Stimulated activated effector memory CD8-positive, alpha-beta T cell treated with anti-CD3 and anti-CD28 coated beads, Interleukin-12 subunit alpha, Interleukin-12 subunit beta, amount 100 ng/mL, for 72 hours (primary cell): ENCODE results near the gene MPZL3.

ENCODE experiments used
- ATAC-seq: fragments of 150-1000 bp; cut with Tn5 transposase; 2 replicates; pipeline ENCODE4 v1.10.0; 2021
- DNase-seq, 2 donors: peaks; one replicate each; pipeline ENCODE4 v3.0.0; 2021 to 2022; ENCODE audit warnings: low spot score in 2 of 2
- H3K27ac Mint-ChIP-seq: one replicate; pipeline ENCODE4 v1.8.0; 2022; ENCODE audit warnings: mild to moderate bottlenecking, mixed read lengths
- H3K36me3 Mint-ChIP-seq: one replicate; pipeline ENCODE4 v1.8.0; 2022; ENCODE audit warnings: mild to moderate bottlenecking, mixed read lengths
- H3K4me1 Mint-ChIP-seq: one replicate; pipeline ENCODE4 v1.8.0; 2022; ENCODE audit warnings: mixed read lengths
- H3K4me3 Mint-ChIP-seq: one replicate; pipeline ENCODE4 v1.8.0; 2022; ENCODE audit warnings: mild to moderate bottlenecking, mixed read lengths
- H3K9me3 Mint-ChIP-seq: one replicate; pipeline ENCODE4 v1.8.0; 2022; ENCODE audit warnings: mixed read lengths

Gene MPZL3

DNA sequence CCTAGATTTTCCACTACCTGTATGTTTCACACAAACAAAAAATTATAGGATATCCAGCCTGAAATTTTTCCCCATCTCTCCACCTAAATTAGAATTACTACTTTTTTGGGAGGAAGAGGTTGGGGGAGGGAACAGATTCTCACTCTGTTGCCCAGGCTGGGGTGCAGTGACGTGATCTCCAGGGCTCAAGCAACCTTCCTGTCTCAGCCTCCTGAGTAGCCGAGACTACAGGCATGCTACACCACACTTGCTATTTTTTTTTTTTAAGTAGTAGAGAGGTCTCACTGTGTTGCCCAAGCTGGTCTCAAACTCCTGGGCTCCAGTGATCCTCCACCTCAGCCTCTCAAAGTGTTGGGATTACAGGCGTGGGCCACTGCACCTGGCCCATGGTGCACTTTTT is 36.9 kb downstream of the MPZL3 start:
- DNase-seq (peak in 1 of 2 donors; percentile 52), ATAC-seq (peak; percentile 35)
- Mint-ChIP-seq H3K36me3 (peaks cover 6% of the 10 kb centered on the region), H3K9me3 (no peaks in the 10 kb centered on the region), H3K4me1 (peaks cover 95% of the 10 kb centered on the region), H3K27ac (no peak overlapping the region), H3K4me3 (no peak overlapping the region)

DNA sequence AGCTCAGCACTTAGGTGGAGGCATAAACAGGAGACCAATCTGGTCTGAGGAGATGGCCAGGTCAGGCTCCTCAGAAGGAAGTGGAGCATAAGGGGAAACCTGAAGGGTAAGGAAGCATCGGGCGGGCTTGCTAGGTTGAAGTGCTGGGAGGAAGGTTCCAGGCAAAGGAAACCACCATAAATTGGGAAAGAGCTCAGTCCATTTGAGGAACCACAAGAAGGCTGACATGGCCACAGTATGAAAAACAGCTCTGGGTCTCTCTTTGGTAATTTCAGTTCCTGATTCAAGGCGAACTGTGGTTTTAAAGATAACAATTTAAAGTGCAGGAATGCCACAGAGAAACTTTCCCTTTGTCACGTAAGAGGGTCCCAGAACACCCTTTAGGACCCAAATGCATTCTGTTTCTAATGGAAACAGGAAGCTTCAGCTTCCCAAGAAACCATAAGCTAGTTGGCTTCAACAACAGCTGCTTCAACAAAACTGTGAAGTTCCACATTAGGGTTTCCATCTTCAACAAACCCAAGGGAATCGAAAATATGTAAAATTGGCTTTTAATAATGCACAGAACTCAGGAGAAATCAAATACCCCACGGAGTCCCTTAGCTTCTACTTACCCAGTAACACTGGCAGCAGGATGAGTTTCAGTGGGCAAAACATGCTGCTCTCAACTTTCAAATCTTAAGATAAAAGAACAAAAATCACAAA is 37.8 kb downstream of the MPZL3 start:
- peaks cover 94% of the 10 kb centered on the region for H3K4me1 Mint-ChIP-seq
- no peak overlapping the region for H3K27ac Mint-ChIP-seq
- H3K4me3 Mint-ChIP-seq: no peak overlapping the region
- peaks cover under 1% of the 10 kb centered on the region for H3K36me3 Mint-ChIP-seq
- no peaks in the 10 kb centered on the region for H3K9me3 Mint-ChIP-seq
- ATAC-seq: no peak
- no peak for DNase-seq

DNA sequence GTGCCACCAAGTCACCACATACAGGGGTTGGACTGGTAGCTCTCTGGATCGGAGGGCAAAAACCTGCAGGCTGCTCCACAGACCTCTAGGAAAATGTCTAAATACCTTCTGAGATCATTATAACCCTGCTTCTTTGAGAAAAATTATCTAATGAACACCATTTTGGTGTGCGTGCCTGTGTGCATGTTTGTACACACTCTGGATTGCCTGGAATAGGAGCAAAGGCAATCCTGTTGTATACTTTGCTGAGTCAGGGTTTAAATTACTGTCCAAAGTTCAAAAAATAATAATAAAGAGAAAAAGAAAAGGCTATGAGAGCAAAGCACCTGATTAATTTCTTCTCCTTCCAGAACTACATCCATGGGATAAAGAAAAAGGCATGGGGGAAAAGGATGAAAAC is 38.4 kb downstream of the MPZL3 start:
- Mint-ChIP-seq H3K4me1 (peaks cover 94% of the 10 kb centered on the region), H3K36me3 (no peaks in the 10 kb centered on the region), H3K27ac (no peak overlapping the region)

DNA sequence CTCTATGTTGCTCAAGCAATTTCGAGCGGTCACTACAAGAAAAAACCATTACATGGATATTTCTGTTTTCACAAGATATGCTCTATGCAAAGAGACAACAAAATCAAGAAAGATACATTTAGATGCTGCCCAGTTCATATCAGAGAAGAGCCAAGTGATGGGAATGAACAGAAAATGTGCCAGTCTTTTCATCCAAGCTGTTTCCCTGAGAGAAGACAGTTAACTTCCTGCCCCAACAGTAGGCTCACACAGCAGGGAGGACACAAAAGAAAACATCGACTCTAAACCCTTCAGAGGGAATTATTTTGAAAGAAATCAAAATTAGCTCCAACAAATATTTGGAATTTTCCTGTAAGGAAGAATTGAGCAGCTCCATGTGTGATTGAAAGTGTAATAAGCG is 39.0 kb downstream of the MPZL3 start:
- Mint-ChIP-seq H3K27ac (no peak overlapping the region), H3K36me3 (no peaks in the 10 kb centered on the region), H3K4me3 (no peak overlapping the region)

More for the DNA sequence above, 38.4 kb downstream of the MPZL3 start:
- Mint-ChIP-seq H3K4me3 (no peak overlapping the region), H3K9me3 (no peaks in the 10 kb centered on the region)
- ATAC-seq (no peak), DNase-seq (no peak)

DNA sequence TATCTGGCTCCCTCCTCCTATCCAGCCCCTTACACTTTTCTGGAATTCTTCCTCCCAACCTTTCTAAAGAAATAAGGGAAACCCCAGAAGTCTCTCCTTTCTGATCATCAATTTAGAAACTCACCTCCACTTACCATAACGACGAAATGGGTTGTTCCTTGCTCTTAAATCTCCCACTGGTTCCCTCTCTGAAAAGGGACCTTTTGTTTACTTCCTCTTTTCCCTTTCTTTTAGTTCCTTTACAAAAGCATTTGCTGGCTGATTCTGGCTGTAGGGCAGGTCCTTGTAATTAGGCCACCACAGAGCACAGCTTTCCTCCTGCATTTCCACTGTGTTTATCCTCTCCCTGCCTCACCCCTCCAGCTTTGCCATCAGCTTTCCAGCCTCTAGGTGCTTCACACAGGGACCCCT is 39.4 kb downstream of the MPZL3 start:
- ATAC-seq: no peak
- peaks cover 85% of the 10 kb centered on the region for H3K4me1 Mint-ChIP-seq
- no peaks in the 10 kb centered on the region for H3K9me3 Mint-ChIP-seq
- H3K27ac Mint-ChIP-seq: no peak overlapping the region
- DNase-seq: no peak
- no peak overlapping the region for H3K4me3 Mint-ChIP-seq
- no peaks in the 10 kb centered on the region for H3K36me3 Mint-ChIP-seq

More for the DNA sequence above, 39.0 kb downstream of the MPZL3 start:
- no peak for ATAC-seq
- H3K4me1 Mint-ChIP-seq: peaks cover 89% of the 10 kb centered on the region
- no peak for DNase-seq
- H3K9me3 Mint-ChIP-seq: no peaks in the 10 kb centered on the region

DNA sequence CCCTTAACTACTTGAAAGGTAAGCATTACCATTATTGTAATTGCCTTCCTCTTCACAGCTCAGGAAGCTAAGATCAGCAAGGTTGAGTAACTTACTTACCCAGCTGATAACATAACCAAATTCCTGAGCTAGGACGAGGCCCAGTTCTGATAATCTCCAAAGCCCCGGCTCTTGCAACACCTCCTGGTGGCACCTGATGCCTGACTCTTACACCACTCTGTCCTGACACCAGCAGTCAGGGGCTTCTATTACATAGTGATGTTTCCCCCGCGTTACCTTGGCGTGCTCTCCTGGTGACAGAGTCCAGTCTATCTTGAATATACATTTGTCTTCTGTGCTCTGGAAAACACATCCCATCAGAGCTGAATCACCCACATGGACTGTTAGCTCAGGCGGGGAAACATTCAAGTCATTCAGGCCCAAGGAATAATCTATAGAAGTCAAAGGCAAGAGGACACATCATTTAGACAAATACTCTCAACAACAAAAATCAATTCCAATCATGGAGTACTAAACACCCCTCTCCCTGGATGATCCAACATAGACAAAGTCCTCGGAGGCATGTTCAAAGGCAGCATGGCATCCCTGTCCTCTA is 39.9 kb downstream of the MPZL3 start:
- Mint-ChIP-seq H3K9me3 (no peaks in the 10 kb centered on the region), H3K4me3 (no peak overlapping the region), H3K36me3 (no peaks in the 10 kb centered on the region), H3K4me1 (peaks cover 79% of the 10 kb centered on the region), H3K27ac (no peak overlapping the region)
- DNase-seq (no peak), ATAC-seq (no peak)

DNA sequence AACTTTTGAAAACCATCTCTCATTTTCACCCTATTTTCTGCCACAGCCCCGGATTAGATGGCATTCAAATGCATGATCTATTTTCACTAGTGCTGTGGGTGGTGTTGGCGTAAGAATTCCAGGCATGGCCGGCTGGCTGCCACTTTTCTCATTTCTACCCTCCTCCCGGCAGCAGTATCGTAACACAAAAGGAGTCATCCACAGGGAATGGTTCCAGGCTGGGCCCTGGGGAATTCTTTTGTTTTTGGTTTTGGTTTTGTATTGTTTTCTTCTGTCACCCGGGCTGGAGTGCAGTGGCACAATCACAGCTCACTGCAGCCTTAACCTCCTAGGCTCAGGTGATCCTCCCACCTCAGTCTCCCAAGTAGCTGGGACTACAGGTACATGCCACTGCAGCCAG is 41.2 kb downstream of the MPZL3 start:
- DNase-seq (no peak), ATAC-seq (no peak)
- Mint-ChIP-seq H3K4me1 (peaks cover 69% of the 10 kb centered on the region), H3K27ac (no peak overlapping the region), H3K9me3 (peaks cover 2% of the 10 kb centered on the region), H3K36me3 (no peaks in the 10 kb centered on the region), H3K4me3 (no peak overlapping the region)

DNA sequence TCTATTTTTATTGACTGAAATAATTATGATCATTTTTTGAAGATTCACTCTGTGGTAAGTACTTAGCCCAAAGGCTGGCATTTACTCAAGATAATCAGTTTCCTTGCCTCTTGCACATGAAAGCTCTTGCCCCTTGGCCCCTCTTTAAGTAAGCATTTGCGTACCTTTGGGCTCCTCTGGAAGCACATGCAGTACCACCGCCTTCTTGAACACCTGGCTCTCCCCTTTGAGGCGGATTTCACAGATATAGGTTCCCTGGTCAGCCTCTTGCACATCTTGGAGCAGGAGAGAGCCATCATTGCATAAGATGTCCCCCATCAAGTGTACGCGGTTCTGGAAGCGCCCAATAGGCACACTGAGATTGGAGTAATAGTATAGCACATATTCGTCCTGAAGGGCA is 41.8 kb downstream of the MPZL3 start:
- DNase-seq (no peak), ATAC-seq (no peak)
- Mint-ChIP-seq H3K9me3 (peaks cover 2% of the 10 kb centered on the region), H3K36me3 (no peaks in the 10 kb centered on the region), H3K4me3 (no peak overlapping the region), H3K4me1 (peaks cover 63% of the 10 kb centered on the region), H3K27ac (no peak overlapping the region)

DNA sequence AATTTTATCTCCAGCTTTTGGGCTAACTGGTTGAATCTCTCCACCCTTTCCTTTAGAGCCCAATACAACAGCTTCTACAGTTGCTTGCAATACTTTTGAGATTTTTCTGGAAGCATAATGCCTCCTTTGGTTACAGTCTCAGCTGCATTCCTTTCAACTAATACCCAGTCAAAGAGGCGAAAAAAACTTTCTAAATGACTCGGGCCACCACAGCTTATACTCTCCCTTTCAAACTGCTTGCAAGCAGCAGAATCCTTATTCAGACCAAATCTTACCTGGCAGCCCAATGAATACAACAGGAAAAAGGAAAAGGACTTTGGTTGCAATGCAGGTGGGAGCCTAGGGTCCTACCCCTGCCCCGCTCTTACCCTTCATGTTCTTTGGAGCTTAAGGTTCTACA is 43.1 kb downstream of the MPZL3 start:
- H3K4me1 Mint-ChIP-seq: peaks cover 50% of the 10 kb centered on the region
- peak in 1 of 2 donors; percentile 48 for DNase-seq
- H3K9me3 Mint-ChIP-seq: peaks cover 2% of the 10 kb centered on the region
- peak overlapping the region; percentile 62 for H3K27ac Mint-ChIP-seq
- peak; percentile 61 for ATAC-seq
- H3K36me3 Mint-ChIP-seq: no peaks in the 10 kb centered on the region
- H3K4me3 Mint-ChIP-seq: peak overlapping the region; percentile 48

DNA sequence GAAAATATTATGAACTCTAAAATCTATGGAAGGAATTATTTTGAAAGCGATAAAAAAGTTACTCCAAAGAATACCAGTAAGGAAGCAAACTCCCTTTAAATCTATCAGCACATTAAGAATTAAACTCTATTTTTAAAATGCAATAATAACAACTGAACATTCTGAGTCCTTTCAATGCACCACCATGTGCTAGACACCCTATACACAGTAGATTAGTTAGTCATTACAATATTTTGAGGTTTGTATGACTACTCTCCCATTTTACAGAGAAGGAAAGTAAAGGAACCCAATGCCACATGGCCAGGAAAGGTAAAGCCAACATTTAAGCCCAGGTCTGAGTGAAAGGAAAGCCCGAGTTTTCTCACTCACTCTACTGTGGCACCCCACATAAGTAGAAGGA is 45.1 kb downstream of the MPZL3 start:
- Mint-ChIP-seq H3K9me3 (peaks cover 2% of the 10 kb centered on the region), H3K36me3 (no peaks in the 10 kb centered on the region), H3K27ac (no peak overlapping the region)

DNA sequence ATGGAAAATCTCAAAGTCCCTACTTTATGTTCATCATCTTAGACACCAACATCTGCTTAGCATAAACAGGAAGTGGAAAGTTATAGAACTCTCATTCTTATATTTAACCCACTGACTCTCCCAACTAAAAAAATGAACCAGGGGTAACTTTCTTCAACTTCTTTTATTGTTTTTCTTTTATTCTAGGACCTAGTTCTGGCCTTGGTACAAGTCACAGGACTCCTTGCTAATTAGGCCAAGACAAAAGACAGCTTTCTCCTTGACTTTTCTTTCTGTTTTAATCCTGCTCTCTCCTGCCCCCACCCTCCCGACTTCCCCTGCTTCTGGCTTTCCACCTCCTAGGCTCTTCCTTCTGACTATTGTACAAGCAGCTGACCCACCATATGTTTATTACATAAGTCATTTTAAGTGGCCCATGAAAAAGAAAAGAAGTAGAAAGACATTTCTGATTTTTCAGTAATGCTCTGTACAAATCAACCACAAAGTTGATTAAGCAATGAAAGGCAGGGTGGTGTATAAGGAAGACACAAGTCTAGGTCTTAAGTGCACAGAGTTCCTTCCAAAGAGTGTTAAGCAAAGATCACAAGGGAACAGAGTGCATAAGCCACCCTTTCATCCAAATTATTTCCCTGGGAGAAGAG is 45.7 kb downstream of the MPZL3 start:
- H3K4me3 Mint-ChIP-seq: peak overlapping the region; percentile 54
- ATAC-seq (no peak), DNase-seq (no peak)
- no peak overlapping the region for H3K27ac Mint-ChIP-seq
- H3K4me1 Mint-ChIP-seq: peaks cover 25% of the 10 kb centered on the region
- H3K36me3 Mint-ChIP-seq: no peaks in the 10 kb centered on the region
- peaks cover 2% of the 10 kb centered on the region for H3K9me3 Mint-ChIP-seq

More for the DNA sequence above, 45.1 kb downstream of the MPZL3 start:
- no peak for DNase-seq
- peak; percentile 62 for ATAC-seq
- Mint-ChIP-seq H3K4me3 (peak overlapping the region; percentile 54), H3K4me1 (peaks cover 31% of the 10 kb centered on the region)

DNA sequence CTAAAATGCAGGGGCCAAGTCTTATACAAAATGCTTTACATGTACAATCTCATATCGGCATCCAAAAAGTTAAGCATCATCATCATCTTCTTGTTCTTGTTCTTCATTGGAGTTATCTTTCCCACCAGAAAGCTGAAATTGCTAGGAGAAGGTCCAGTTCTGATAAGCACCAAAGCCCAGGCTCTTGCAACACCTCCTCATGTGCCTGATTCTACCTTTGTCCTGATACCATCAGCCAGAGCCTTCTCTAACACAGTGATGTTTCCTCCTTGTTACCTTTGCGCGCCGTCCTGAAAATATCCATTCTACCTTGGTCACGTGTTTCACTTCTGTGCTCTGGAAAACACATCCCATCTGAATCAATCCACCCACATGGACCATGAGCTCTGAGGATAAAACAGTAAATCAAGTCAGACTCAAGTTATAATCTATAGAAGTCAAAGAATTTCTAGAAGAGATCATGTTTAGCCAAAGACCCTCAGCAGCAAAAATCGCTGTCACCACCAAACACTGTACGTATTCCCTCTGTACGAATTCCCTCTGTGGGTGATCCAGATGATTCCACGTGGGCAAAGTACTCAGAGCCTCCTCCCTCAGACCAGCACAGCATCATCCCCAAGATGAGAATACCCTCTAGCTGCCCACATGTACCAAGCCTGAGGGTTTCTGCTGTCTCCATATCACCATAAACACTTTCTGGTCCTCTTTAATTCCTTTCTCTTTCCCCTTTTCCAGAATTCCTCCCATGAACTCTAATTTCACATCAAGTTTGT is 46.4 kb downstream of the MPZL3 start:
- no peak for DNase-seq
- no peaks in the 10 kb centered on the region for H3K36me3 Mint-ChIP-seq
- peaks cover 20% of the 10 kb centered on the region for H3K4me1 Mint-ChIP-seq
- peaks cover 2% of the 10 kb centered on the region for H3K9me3 Mint-ChIP-seq
- peak overlapping the region; percentile 54 for H3K4me3 Mint-ChIP-seq
- no peak overlapping the region for H3K27ac Mint-ChIP-seq
- no peak for ATAC-seq

DNA sequence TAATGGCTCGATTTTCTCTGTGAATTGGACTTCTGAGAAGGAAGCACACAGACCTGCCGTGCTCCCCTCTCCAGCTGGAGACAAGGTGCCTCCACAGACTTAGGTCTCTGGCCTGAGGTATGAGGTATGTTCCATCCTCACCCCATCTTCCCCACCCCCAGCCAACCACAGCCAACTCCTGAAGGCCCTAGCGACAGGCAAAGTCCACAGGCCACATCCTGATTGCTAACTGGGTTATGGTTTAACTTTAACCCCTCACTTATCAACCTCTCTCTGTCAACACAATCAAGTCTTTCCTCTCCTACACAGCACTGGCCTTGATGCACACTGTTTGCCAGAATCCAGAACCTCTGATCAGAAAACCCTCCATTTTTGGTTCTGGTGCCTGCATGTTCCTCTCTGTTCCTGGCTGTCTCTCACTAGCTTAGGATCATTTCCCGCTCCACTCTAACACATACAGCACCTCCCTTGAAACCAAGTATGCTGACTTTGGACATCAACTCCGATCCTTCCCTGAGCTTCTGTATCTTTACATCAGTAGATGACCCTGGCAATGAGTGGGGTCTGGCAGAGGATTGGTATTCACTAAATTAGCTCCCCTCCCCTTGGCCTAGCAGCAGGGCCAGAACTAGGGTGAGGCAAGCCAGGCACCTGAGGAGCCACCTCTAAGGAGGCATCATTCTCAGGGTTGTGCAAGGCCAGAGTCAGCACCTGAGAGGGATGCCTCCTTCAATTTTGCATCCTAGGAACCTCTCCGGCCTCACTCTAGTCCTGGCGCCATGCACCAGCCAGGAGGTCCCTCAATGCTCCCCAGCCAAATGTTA is 49.4 kb downstream of the MPZL3 start:
- H3K4me3 Mint-ChIP-seq: no peak overlapping the region
- no peak overlapping the region for H3K27ac Mint-ChIP-seq
- H3K9me3 Mint-ChIP-seq: peaks cover 2% of the 10 kb centered on the region
- no peaks in the 10 kb centered on the region for H3K36me3 Mint-ChIP-seq
- ATAC-seq: peak; percentile 69
- peak in 1 of 2 donors; percentile 81 for DNase-seq
- peaks cover 9% of the 10 kb centered on the region for H3K4me1 Mint-ChIP-seq

DNA sequence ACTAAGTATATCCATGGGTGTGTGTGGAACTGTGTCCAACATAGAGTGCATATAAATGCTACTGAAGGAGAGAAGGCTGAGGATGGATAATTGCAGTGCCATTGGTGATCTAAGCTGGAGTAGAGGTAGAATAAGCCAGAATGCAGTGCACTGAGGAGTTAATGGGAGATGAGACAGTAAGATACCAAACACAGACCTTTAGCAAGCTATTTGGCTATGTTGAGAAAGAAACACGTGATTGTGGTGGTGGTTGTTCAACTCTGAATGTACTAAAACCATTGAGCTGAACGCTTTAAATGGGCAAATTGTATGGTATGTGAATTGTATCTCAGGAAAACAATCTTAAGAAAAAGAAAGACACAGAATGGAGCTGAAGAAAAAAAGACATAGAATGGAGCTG is 50.2 kb downstream of the MPZL3 start:
- Mint-ChIP-seq H3K36me3 (no peaks in the 10 kb centered on the region), H3K4me1 (peaks cover 9% of the 10 kb centered on the region), H3K27ac (no peak overlapping the region), H3K4me3 (no peak overlapping the region), H3K9me3 (peaks cover 2% of the 10 kb centered on the region)
- DNase-seq (no peak), ATAC-seq (no peak)
